ENCODE measurements around the gene TRIM44. TPM values are rescaled to one million over a fixed set of nuclear protein-coding genes. Genes with fewer than 3 reads are reported as not detected.

Gene TRIM44
- total RNA-seq, 1 donor = 42.1 TPM

- DNase-seq (ENCODE audit: low read depth) = no peak
- peak; percentile 15 for TF ChIP-seq CTCF (IDR thresholded peaks at IDR 0.05; ENCODE audit: insufficient read depth, low read length)
- peak overlapping the region; percentile 76 for H3K4me3 ChIP-seq (ENCODE audit: low read depth, low read length)
These were observed 44.0 kb upstream of the TRIM44 start for GRCh38 chr11:35618497-35619115.

- peak overlapping the region; percentile 76 for H3K4me3 ChIP-seq (ENCODE audit: low read depth, low read length)
- no peak for TF ChIP-seq CTCF (IDR thresholded peaks at IDR 0.05; ENCODE audit: insufficient read depth, low read length)
- no peak for DNase-seq (ENCODE audit: low read depth)
These were observed 43.3 kb upstream of the TRIM44 start for GRCh38 chr11:35619116-35619854.

- peak; percentile 15 for TF ChIP-seq CTCF (IDR thresholded peaks at IDR 0.05; ENCODE audit: insufficient read depth, low read length)
- DNase-seq (ENCODE audit: low read depth) = no peak
- peak overlapping the region; percentile 76 for H3K4me3 ChIP-seq (ENCODE audit: low read depth, low read length)
These were observed 42.5 kb upstream of the TRIM44 start for GRCh38 chr11:35619855-35620640.

- no peak for TF ChIP-seq CTCF (IDR thresholded peaks at IDR 0.05; ENCODE audit: insufficient read depth, low read length)
- no peak for DNase-seq (ENCODE audit: low read depth)
- H3K4me3 ChIP-seq (ENCODE audit: low read depth, low read length) = peak overlapping the region; percentile 37
These were observed 41.8 kb upstream of the TRIM44 start for GRCh38 chr11:35620795-35621194.

GRCh38 chr11:35621620-35622019, 41.0 kb upstream of the TRIM44 start:
- DNase-seq (ENCODE audit: low read depth) = peak; percentile 49
- no peak for TF ChIP-seq CTCF (IDR thresholded peaks at IDR 0.05; ENCODE audit: insufficient read depth, low read length)
- no peak overlapping the region for H3K4me3 ChIP-seq (ENCODE audit: low read depth, low read length)

- peak; percentile 91 for DNase-seq (ENCODE audit: low read depth)
- no peak overlapping the region for H3K4me3 ChIP-seq (ENCODE audit: low read depth, low read length)
- no peak for TF ChIP-seq CTCF (IDR thresholded peaks at IDR 0.05; ENCODE audit: insufficient read depth, low read length)
These were observed 40.5 kb upstream of the TRIM44 start for GRCh38 chr11:35622070-35622469.

Measured in fibroblast of the aortic adventitia (primary cell).